Hematopoietic multipotent progenitor cell (in vitro differentiated cells): ENCODE measurements around the gene SAMD4A. TPM values are rescaled to one million over a fixed set of nuclear protein-coding genes. Genes with fewer than 3 reads are reported as not detected.
A peak's percentile ranks its signal among the peaks of the same experiment; 100 is the strongest.

ENCODE experiments used
- DNase-seq, 3 donors: peaks; one replicate each; pipeline ENCODE4 v3.0.0-alpha.2; 2011 to 2015; ENCODE audit warnings: low read depth in 2 of 3, low spot score in 2 of 3
- total RNA-seq: library from RNA; depleted of rRNA; stranded (reverse); fragments of >200 nt; gene quantifications from one replicate; pipeline ENCODE4 v1.2.3, GENCODE V29; 2012

Gene SAMD4A
- total RNA-seq, 1 donor = 2.7 TPM

GRCh38 chr14:54754116-54754622, 187.2 kb downstream of the SAMD4A start:
- DNase-seq = no peak

- DNase-seq = no peak
Measured at GRCh38 chr14:54754623-54755386, 187.9 kb downstream of the SAMD4A start.

- DNase-seq = no peak
Measured at GRCh38 chr14:54756656-54757392, 189.9 kb downstream of the SAMD4A start.

GRCh38 chr14:54758041-54758440, 191.1 kb downstream of the SAMD4A start:
- no peak for DNase-seq

- no peak for DNase-seq
Measured at GRCh38 chr14:54759982-54760585, 193.2 kb downstream of the SAMD4A start.

GRCh38 chr14:54760866-54761575, 194.1 kb downstream of the SAMD4A start:
- DNase-seq = no peak

- DNase-seq = no peak
Measured at GRCh38 chr14:54761835-54762234, 194.9 kb downstream of the SAMD4A start.

GRCh38 chr14:54762296-54762695, 195.4 kb downstream of the SAMD4A start:
- DNase-seq = no peak

GRCh38 chr14:54763761-54764160, 196.8 kb downstream of the SAMD4A start:
- no peak for DNase-seq

- no peak for DNase-seq
Measured at GRCh38 chr14:54766276-54767138, 199.6 kb downstream of the SAMD4A start.

GRCh38 chr14:54767139-54767431, 200.2 kb downstream of the SAMD4A start:
- no peak for DNase-seq

GRCh38 chr14:54767450-54767849, 200.5 kb downstream of the SAMD4A start:
- DNase-seq = no peak

GRCh38 chr14:54768501-54769129, 201.7 kb downstream of the SAMD4A start:
- no peak for DNase-seq

GRCh38 chr14:54769951-54770863, 203.3 kb downstream of the SAMD4A start:
- no peak for DNase-seq

GRCh38 chr14:54771411-54772027, 204.6 kb downstream of the SAMD4A start:
- no peak for DNase-seq

GRCh38 chr14:54772451-54772881, 205.5 kb downstream of the SAMD4A start:
- DNase-seq = no peak

- peak; percentile 34 to 97 (median 94) for DNase-seq
Measured at GRCh38 chr14:54773171-54774006, 206.5 kb downstream of the SAMD4A start.
